Spleen (tissue), 7 donors: ENCODE data around the gene DEF6.

Source experiments
- CTCF ChIP-seq, 11 experiments: fragments of 200-600 bp in 7 of 11; fragments of 450-650 bp in 4 of 11; sonication (generic) in 4 of 11; IDR thresholded peaks in 8 of 11; conservative IDR thresholded peaks in 3 of 11; 1 replicate in 7 of 11; 2 replicates in 4 of 11; pipeline versions ENCODE4 v1.4.0 to v1.8.0; 2016 to 2021; ENCODE audit warnings: antibody characterized with exemption in 11 of 11, inconsistent platforms in 4 of 11, mild to moderate bottlenecking in 1 of 11
- POLR2A ChIP-seq, 3 donors: fragments of 450-650 bp; IDR thresholded peaks; one replicate each; pipeline ENCODE4 v1.5.1; 2017; ENCODE audit warnings: antibody characterized with exemption in 3 of 3, mild to moderate bottlenecking in 1 of 3
- donor health status: DM: no; HTN: no; CAD: no; lungs with moderate emphysema.
- donor health status: DM: no; HTN: no; CAD: no.
- donor health status: DM: no; HTN: no; CAD: no.

DNA sequence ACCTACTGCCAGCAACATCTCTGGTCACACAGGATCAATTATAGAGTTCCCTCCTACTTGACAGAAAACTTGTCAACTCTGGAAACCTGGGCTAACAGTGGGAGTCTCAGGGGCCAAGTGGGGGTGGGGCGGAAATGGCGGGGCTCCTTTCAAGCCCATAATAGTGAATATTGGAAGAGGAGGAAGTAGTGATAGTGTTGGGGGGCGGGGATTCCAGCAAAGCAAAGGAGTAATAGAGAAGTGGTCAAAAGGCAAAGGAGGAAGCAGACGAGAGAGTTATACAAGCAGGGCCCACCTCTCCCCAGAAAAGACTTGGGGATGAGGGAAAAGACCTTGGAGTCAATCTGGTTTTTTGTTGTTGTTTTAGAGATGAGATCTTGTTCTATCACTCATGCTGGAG lies 2.1 kb downstream of the DEF6 start:
- no peak for TF ChIP-seq CTCF (IDR thresholded peaks at IDR 0.05 in 8 of 11, conservative IDR thresholded peaks at IDR 0.05 in 3 of 11)
- no peak for TF ChIP-seq POLR2A (IDR thresholded peaks at IDR 0.05)
